Mesothelial cell of epicardium (in vitro differentiated cells): ENCODE results near the gene MBOAT7. TPM values are rescaled to one million over a fixed set of nuclear protein-coding genes. Genes with fewer than 3 reads are reported as not detected.
"Not testable (repeated sequence)": the region's sequence is repeated elsewhere in the genome, so short reads cannot be mapped to it uniquely, and the experiment has no call there.

Source experiments
- DNase-seq, 2 experiments: peaks; one replicate each; pipeline ENCODE4 v3.0.0; 2021; ENCODE audit warnings: low spot score in 2 of 2; ENCODE audit not compliant: unreplicated experiment in 2 of 2
- H3K27ac Mint-ChIP-seq: 2 replicates; pipeline ENCODE4 v1.8.0; 2021; ENCODE audit warnings: mixed read lengths
- H3K27me3 Mint-ChIP-seq: 2 replicates; pipeline ENCODE4 v1.8.0; 2021; ENCODE audit warnings: low read depth, mixed read lengths
- H3K36me3 Mint-ChIP-seq: 2 replicates; pipeline ENCODE4 v1.8.0; 2021; ENCODE audit warnings: mixed read lengths
- H3K4me1 Mint-ChIP-seq: 2 replicates; pipeline ENCODE4 v1.8.0; 2021; ENCODE audit warnings: mixed read lengths
- H3K4me3 Mint-ChIP-seq: 2 replicates; pipeline ENCODE4 v1.8.0; 2021; ENCODE audit warnings: mild to moderate bottlenecking, moderate library complexity, mixed read lengths
- H3K9me3 Mint-ChIP-seq: 2 replicates; pipeline ENCODE4 v1.8.0; 2021; ENCODE audit warnings: mixed read lengths
- total RNA-seq: library from RNA; stranded (reverse); gene quantifications from 3 replicates; pipeline ENCODE4 v1.2.1, GENCODE V29; 2021
- TF ChIP-seq, protein P1 (sequence below): fragments of 200-600 bp; sonication (generic); IDR thresholded peaks from one replicate; pipeline ENCODE4 v1.5.0; 2021; ENCODE audit warnings: antibody characterized with exemption; ENCODE audit not compliant: unreplicated experiment

The MBOAT7 gene
- total RNA-seq, 1 donor from 2014 or later, result 113 TPM

DNA sequence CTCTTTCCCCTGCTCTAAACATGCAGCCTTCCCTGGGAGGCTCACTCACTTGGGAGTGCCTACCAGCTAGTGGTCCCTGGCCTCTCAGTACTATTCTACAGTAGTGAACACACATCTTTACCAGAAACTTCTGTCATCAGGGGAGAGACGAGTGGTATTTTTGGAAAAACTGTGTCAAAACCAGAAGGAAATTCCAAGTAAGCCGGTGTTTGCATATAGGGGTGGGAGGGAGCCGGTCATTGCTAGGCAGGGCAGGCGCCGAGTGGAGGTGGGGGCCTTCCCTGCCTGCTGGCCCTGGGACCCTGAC is 18.2 kb upstream of the MBOAT7 start:
- no peak overlapping the region for H3K4me3 Mint-ChIP-seq

DNA sequence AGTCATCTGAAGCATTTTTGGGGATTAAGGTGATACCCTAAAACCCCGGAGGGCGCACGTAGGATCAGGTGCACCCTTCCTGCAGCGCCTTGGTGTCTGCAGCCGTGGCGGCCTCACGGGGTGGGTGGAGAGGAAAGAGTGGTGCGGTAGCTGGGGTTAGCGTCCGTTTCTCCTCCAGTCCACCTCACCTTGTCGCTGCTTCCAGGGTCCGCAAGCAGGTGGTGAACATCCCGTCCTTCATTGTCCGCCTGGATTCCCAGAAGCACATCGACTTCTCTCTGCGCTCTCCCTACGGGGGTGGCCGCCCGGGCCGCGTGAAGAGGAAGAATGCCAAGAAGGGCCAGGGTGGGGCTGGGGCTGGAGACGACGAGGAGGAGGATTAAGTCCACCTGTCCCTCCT is 17.8 kb upstream of the MBOAT7 start:
- Mint-ChIP-seq H3K27ac (peak overlapping the region; percentile 94), H3K36me3 (peaks cover 33% of the 10 kb centered on the region), H3K4me1 (peaks cover 71% of the 10 kb centered on the region)
- H3K27me3 Mint-ChIP-seq, DNase-seq, H3K9me3 Mint-ChIP-seq, H3K4me3 Mint-ChIP-seq: not testable (repeated sequence)

More for the DNA sequence above, 18.2 kb upstream of the MBOAT7 start:
- Mint-ChIP-seq H3K36me3 (peaks cover 30% of the 10 kb centered on the region), H3K27me3 (no peaks in the 10 kb centered on the region), H3K27ac (peak overlapping the region; percentile 94), H3K9me3 (no peaks in the 10 kb centered on the region), H3K4me1 (peaks cover 67% of the 10 kb centered on the region)
- DNase-seq, result no peak
- TF ChIP-seq, protein P1, sequence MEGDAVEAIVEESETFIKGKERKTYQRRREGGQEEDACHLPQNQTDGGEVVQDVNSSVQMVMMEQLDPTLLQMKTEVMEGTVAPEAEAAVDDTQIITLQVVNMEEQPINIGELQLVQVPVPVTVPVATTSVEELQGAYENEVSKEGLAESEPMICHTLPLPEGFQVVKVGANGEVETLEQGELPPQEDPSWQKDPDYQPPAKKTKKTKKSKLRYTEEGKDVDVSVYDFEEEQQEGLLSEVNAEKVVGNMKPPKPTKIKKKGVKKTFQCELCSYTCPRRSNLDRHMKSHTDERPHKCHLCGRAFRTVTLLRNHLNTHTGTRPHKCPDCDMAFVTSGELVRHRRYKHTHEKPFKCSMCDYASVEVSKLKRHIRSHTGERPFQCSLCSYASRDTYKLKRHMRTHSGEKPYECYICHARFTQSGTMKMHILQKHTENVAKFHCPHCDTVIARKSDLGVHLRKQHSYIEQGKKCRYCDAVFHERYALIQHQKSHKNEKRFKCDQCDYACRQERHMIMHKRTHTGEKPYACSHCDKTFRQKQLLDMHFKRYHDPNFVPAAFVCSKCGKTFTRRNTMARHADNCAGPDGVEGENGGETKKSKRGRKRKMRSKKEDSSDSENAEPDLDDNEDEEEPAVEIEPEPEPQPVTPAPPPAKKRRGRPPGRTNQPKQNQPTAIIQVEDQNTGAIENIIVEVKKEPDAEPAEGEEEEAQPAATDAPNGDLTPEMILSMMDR, result no peak

DNA sequence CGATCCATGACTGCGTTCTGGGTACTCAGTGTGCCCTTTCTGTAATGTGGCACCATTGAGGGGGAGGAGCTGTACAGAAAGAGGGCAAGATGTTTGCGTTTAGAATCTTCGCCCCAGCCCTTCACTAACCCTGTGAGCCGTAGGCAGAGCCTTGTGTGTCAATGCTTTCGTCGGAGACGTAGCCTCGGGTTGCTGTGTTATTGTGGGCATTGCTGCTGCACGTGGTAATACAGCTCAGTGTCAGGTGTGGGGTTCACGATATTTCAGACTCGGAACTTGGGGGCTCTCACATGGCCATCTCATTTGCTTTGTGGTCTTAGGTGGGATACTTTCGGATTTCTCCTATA is 17.4 kb upstream of the MBOAT7 start:
- H3K4me1 Mint-ChIP-seq, result peaks cover 75% of the 10 kb centered on the region
- H3K9me3 Mint-ChIP-seq, result no peaks in the 10 kb centered on the region
- TF ChIP-seq, protein P1, result no peak
- no peak overlapping the region for H3K27ac Mint-ChIP-seq
- no peak overlapping the region for H3K4me3 Mint-ChIP-seq
- no peaks in the 10 kb centered on the region for H3K27me3 Mint-ChIP-seq
- DNase-seq, result no peak
- H3K36me3 Mint-ChIP-seq, result peaks cover 33% of the 10 kb centered on the region

DNA sequence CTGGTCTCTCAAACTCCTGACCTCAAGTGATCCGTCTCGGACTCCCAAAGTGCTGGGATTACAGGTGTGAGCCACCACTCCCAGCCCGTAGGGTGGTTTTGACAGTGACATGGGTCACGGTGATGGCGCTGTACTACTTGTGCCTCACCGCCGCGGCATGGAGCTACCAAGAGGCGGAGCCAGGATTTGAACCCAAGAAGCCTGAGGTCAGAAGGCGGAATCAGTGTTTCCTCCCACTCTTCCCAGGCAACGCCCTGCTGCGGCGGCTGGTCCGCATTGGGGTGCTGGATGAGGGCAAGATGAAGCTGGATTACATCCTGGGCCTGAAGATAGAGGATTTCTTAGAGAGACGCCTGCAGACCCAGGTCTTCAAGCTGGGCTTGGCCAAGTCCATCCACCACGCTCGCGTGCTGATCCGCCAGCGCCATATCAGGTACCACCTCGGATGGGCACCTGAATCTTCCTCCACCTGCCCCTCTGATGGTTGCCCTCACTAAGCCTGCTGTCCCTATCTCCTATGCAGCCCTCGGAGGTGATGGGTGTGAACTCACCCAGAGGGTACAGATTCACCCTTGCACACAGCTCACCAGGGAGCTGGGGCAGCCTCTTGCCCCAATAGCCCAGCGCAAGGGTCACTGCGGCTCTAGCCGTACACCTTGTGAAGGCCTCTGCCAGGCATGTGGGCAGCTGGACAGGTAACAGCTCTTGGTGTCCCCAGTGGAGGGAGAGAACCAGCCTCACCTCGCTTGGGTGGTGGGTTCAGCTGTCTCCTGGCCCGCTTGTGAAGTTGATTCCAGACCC is 16.9 kb upstream of the MBOAT7 start:
- no peak overlapping the region for H3K4me3 Mint-ChIP-seq
- TF ChIP-seq, protein P1, result no peak
- no peaks in the 10 kb centered on the region for H3K27me3 Mint-ChIP-seq
- H3K9me3 Mint-ChIP-seq, result no peaks in the 10 kb centered on the region
- H3K36me3 Mint-ChIP-seq, result peaks cover 32% of the 10 kb centered on the region
- H3K4me1 Mint-ChIP-seq, result peaks cover 77% of the 10 kb centered on the region
- no peak overlapping the region for H3K27ac Mint-ChIP-seq
- DNase-seq, result no peak

DNA sequence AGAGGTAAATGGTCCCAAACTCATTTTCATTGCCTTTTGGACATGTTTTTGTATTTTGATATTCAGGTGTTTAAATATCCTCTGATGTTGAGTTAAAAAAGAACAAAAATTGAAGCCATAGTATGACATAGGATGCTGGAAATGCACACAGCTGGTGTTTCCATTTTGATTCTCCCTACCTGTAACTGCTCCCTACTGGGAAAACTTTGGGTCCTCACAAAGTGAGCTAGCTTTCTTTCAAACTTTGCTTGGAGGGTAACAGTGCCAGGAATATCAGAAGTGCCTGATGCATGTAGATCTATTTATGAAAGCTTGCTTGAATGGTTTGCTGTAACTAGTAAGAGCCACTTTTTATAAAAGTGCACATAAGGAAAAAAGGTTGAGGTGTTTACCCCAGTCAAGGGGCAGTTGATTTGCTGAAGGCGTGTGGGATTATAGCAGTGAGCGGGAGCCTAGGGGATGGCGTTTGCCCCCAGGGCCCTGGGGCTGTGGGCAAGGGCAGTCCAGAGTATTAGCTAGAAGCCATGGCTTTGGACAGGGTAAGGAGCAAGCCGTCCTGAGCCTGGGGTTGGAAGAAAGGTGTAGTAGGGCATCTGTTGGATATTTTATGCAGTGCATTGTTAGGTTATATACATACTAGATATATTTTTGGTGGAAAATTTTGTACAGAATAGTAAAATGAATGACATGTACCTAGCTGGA is 15.5 kb upstream of the MBOAT7 start:
- H3K36me3 Mint-ChIP-seq, result peaks cover 30% of the 10 kb centered on the region
- H3K27ac Mint-ChIP-seq, result no peak overlapping the region
- TF ChIP-seq, protein P1, result no peak
- DNase-seq, result no peak
- no peaks in the 10 kb centered on the region for H3K27me3 Mint-ChIP-seq
- H3K9me3 Mint-ChIP-seq, result no peaks in the 10 kb centered on the region
- H3K4me1 Mint-ChIP-seq, result peaks cover 72% of the 10 kb centered on the region
- H3K4me3 Mint-ChIP-seq, result no peak overlapping the region

DNA sequence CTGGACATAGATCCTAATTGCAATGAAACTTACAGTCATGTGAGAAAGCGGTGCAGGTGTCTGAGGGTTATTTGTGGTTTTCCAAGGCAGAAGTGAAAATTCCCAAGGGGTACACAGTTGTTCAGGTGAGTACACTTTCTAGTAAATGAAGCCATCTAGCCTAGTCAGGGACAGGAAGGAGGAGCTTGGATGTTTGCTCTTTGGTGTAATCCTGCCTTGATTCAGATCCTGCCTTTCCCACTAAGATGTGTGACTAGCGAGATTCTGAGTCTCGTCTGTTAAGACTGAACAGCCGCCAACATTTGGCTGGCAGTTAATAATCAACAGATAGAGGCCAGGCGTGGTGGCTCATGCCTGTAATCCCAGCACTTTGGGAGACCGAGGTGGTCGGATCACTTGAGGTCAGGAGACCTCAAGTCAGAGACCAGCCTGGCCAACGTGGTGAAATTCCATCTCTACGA is 13.8 kb upstream of the MBOAT7 start:
- no peaks in the 10 kb centered on the region for H3K9me3 Mint-ChIP-seq
- H3K27me3 Mint-ChIP-seq, result no peaks in the 10 kb centered on the region
- H3K36me3 Mint-ChIP-seq, result peaks cover 30% of the 10 kb centered on the region
- H3K4me1 Mint-ChIP-seq, result peaks cover 56% of the 10 kb centered on the region
- H3K27ac Mint-ChIP-seq, result peak overlapping the region; percentile 56
- H3K4me3 Mint-ChIP-seq, result peak overlapping the region; percentile 100
- TF ChIP-seq, protein P1, result no peak
- DNase-seq, result no peak
